Measurements from ENCODE around the gene ENO2. TPM values are rescaled to one million over a fixed set of nuclear protein-coding genes. Genes with fewer than 3 reads are reported as not detected.
A peak's percentile ranks its signal among the peaks of the same experiment; 100 is the strongest.

The ENO2 gene
- total and polyA plus RNA-seq, 2 donors from 2014 or later, result 10.3 to 35.7 TPM

DNA sequence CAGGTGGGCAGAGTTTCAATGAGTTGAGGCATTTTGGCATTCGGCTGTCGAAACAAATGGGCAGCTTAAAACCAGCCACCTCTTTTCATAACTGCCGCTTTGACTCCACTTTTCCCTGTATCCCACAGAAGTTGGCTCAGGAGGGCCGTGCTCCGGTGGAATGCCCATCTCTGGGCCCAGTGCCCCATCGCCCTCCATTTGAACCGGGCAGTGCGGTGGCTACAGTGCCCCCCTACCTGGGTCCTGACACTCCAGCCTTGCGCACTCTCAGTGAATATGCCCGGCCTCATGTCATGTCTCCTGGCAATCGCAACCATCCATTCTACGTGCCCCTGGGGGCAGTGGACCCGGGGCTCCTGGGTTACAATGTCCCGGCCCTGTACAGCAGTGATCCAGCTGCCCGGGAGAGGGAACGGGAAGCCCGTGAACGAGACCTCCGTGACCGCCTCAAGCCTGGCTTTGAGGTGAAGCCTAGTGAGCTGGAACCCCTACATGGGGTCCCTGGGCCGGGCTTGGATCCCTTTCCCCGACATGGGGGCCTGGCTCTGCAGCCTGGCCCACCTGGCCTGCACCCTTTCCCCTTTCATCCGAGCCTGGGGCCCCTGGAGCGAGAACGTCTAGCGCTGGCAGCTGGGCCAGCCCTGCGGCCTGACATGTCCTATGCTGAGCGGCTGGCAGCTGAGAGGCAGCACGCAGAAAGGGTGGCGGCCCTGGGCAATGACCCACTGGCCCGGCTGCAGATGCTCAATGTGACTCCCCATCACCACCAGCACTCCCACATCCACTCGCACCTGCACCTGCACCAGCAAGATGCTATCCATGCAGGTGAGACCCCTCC, 24.2 kb downstream of the ENO2 start:
- FAIRE-seq, result no peak
- Histone ChIP-seq H3K4me3 (ENCODE audit: low read length in 3 of 3) (peak overlapping the region; percentile 6 to 73 (median 7)), H3K9me3 (ENCODE audit: control insufficient read depth in 2 of 3, insufficient read depth in 1 of 3, low read length in 3 of 3) (no peaks in the 10 kb centered on the region), H3K27me3 (ENCODE audit: control insufficient read depth, insufficient read depth, low read length) (no peaks in the 10 kb centered on the region), H3K36me3 (ENCODE audit: control insufficient read depth in 2 of 3, insufficient read depth in 3 of 3, low read length in 3 of 3) (peaks cover 3 to 10% (median 4%) of the 10 kb centered on the region in 3 donors), H3K9ac (ENCODE audit: low read length in 3 of 3) (peak overlapping the region in 1 of 3 donors; percentile 86), H3K27ac (ENCODE audit: low read depth in 2 of 2, low read length in 2 of 2) (peak overlapping the region; percentile 69 to 91), H3K4me1 (ENCODE audit: control insufficient read depth in 2 of 3, insufficient read depth in 2 of 3, low read depth in 1 of 3, low read length in 3 of 3) (peaks cover 0 to 18% (median 11%) of the 10 kb centered on the region in 3 donors)
- intact Hi-C loops (cut with DNase I), result no loop called here
- peak in 2 of 5 donors; percentile 77 to 85 for DNase-seq
- TF ChIP-seq CTCF (IDR thresholded peaks at IDR 0.05; ENCODE audit: borderline replicate concordance, extremely low read depth, insufficient read depth), result no peak

DNA sequence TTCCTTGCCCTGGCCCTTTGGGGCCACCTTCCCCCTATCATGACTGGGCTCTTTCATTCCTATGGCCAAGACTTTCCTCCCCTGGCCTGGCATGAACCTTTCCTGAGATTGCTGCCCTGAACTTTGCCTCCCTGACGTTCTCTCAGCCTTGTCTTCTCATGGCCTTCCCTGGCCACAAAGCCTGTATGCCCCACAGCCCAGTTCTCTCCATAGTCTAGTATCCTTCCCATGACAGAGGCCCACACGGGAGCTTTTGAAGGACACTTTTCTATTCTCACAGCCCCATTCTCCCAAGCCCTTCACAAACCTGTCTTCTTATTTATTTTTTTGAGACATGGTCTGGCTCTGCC, 24.8 kb downstream of the ENO2 start:
- Histone ChIP-seq H3K9ac (ENCODE audit: low read length in 3 of 3) (no peak overlapping the region), H3K9me3 (ENCODE audit: control insufficient read depth in 2 of 3, insufficient read depth in 1 of 3, low read length in 3 of 3) (no peaks in the 10 kb centered on the region), H3K27ac (ENCODE audit: low read depth in 2 of 2, low read length in 2 of 2) (no peak overlapping the region), H3K36me3 (ENCODE audit: control insufficient read depth in 2 of 3, insufficient read depth in 3 of 3, low read length in 3 of 3) (peaks cover 3 to 4% (median 4%) of the 10 kb centered on the region in 3 donors), H3K4me3 (ENCODE audit: low read length in 3 of 3) (no peak overlapping the region), H3K27me3 (ENCODE audit: control insufficient read depth, insufficient read depth, low read length) (no peaks in the 10 kb centered on the region), H3K4me1 (ENCODE audit: control insufficient read depth in 2 of 3, insufficient read depth in 2 of 3, low read depth in 1 of 3, low read length in 3 of 3) (peaks cover 0 to 18% (median 11%) of the 10 kb centered on the region in 3 donors)
- no peak for FAIRE-seq
- DNase-seq, result no peak
- intact Hi-C loops (cut with DNase I), result no loop called here
- no peak for TF ChIP-seq CTCF (IDR thresholded peaks at IDR 0.05; ENCODE audit: borderline replicate concordance, extremely low read depth, insufficient read depth)

DNA sequence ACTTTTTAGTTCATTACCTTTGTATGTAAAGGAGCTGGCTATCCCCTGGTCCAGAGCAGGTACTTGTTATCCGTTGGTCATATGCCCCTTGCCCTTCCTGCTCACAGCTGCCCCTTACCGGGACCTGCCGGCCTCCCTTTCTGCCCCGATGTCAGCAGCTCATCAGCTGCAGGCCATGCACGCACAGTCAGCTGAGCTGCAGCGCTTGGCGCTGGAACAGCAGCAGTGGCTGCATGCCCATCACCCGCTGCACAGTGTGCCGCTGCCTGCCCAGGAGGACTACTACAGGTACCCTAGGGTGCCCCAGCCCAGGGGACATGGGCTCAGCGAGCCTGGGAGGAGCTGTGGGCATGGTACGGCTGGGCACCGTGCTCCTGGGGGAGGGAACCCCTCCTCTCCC, 26.9 kb downstream of the ENO2 start:
- FAIRE-seq (no peak), DNase-seq (peak in 2 of 5 donors; percentile 57 to 79)
- Histone ChIP-seq H3K9ac (ENCODE audit: low read length in 3 of 3) (no peak overlapping the region), H3K36me3 (ENCODE audit: control insufficient read depth in 2 of 3, insufficient read depth in 3 of 3, low read length in 3 of 3) (peaks cover 0 to 4% (median 3%) of the 10 kb centered on the region in 3 donors), H3K27me3 (ENCODE audit: control insufficient read depth, insufficient read depth, low read length) (no peaks in the 10 kb centered on the region), H3K9me3 (ENCODE audit: control insufficient read depth in 2 of 3, insufficient read depth in 1 of 3, low read length in 3 of 3) (no peaks in the 10 kb centered on the region), H3K4me1 (ENCODE audit: control insufficient read depth in 2 of 3, insufficient read depth in 2 of 3, low read depth in 1 of 3, low read length in 3 of 3) (peaks cover 0 to 31% (median 24%) of the 10 kb centered on the region in 3 donors), H3K27ac (ENCODE audit: low read depth in 2 of 2, low read length in 2 of 2) (no peak overlapping the region), H3K4me3 (ENCODE audit: low read length in 3 of 3) (no peak overlapping the region)
- TF ChIP-seq CTCF (IDR thresholded peaks at IDR 0.05; ENCODE audit: borderline replicate concordance, extremely low read depth, insufficient read depth), result no peak
- intact Hi-C loops (cut with DNase I), result loop anchor here (10.0 kb wide), 1 partner anchor 154 kb away; the partner anchor contains the start of gene C1R
